Measurements from ENCODE around the gene TEAD2. TPM values are rescaled to one million over a fixed set of nuclear protein-coding genes. Genes with fewer than 3 reads are reported as not detected.
A peak's percentile ranks its signal among the peaks of the same experiment; 100 is the strongest.
"Not testable (repeated sequence)": the region's sequence is repeated elsewhere in the genome, so short reads cannot be mapped to it uniquely, and the experiment has no call there.

TEAD2 gene
- total and polyA plus RNA-seq, 4 experiments from 2014 or later, result not detected

DNA sequence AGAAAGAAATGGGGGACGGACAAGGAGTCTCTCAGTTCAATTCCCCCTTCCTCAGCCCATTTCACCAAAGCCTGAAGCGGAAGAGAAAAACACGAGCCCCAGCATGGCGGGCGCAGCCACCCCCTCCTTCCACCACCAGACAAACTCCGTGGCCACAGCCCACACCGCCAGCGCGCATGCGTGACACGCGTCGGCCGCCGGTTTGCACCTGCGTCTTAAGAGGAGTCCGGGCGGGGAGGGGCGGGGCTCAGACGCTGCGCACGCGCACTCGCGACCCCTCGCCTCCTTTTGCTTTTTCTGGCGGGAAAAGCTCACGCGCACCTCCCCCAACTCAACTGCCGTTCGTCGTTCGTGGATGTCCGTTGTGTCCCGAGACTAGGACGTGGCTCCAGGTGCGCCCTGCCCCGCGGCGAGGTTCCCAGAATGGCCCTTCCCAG lies 25.7 kb upstream of the TEAD2 start, which contains the start of gene KASH5:
KASH5 (plus strand) TSS at position 314 of the 437 bp plus-strand sequence. CDS start 2,635 bp downstream, outside the sequence.
- ChIA-PET CTCF (ENCODE audit: partially characterized antibody) (interaction anchor here (1.1 to 1.4 kb wide), 2 partner anchors 86 to 162 kb away, joined by 3 to 6 read pairs; partner anchors contain the start of gene FLT3LG), POLR2A (ENCODE audit: partially characterized antibody) (interaction anchor here (0.7 to 2.1 kb wide), 4 partner anchors 53 to 162 kb away, joined by 4 to 10 read pairs (median 5); partner anchors contain the start of genes CD37 and PIH1D1)
- H3K9me3 Mint-ChIP-seq, result peaks cover 0 to 1% (median 0%) of the 10 kb centered on the region in 8 donors
- peak; percentile 67 to 92 (median 82) for DNase-seq
- no peak within 1 kb of the TSS for H3K4me3 ChIP-seq (ENCODE audit: low read length in 2 of 2)
- H3K4me1 ChIP-seq (ENCODE audit: insufficient read depth, low read length), result peaks cover 21% of the 10 kb centered on the region
- H3K4me3 Mint-ChIP-seq, result peak within 1 kb of the TSS in 7 of 8 donors; percentile 4 to 71 (median 47)
- H3K27ac Mint-ChIP-seq, result peak within 1 kb of the TSS in 5 of 7 donors; percentile 25 to 83 (median 62)
- H3K27me3 ChIP-seq (ENCODE audit: insufficient read depth, low read length), result no peaks in the 10 kb centered on the region
- peaks cover 0 to 1% of the 10 kb centered on the region in 2 donors for H3K36me3 Mint-ChIP-seq
- no peak within 1 kb of the TSS for H3K27ac ChIP-seq (ENCODE audit: low read depth, low read length)
- intact Hi-C loops (cut with micrococcal nuclease), result loop anchor here (1.0 to 2.0 kb wide), 2 partner anchors 25 to 292 kb away; partner anchors contain the start of genes DKKL1 and TEAD2
- peaks cover 0 to 4% of the 10 kb centered on the region in 2 donors for H3K27me3 Mint-ChIP-seq
- peaks cover 8 to 21% (median 11%) of the 10 kb centered on the region in 4 donors for H3K4me1 Mint-ChIP-seq
- H3K9me3 ChIP-seq (ENCODE audit: control insufficient read depth in 1 of 2, low read length in 2 of 2), result no peaks in the 10 kb centered on the region
- H3K36me3 ChIP-seq (ENCODE audit: insufficient read depth, low read length), result no peaks in the 10 kb centered on the region

DNA sequence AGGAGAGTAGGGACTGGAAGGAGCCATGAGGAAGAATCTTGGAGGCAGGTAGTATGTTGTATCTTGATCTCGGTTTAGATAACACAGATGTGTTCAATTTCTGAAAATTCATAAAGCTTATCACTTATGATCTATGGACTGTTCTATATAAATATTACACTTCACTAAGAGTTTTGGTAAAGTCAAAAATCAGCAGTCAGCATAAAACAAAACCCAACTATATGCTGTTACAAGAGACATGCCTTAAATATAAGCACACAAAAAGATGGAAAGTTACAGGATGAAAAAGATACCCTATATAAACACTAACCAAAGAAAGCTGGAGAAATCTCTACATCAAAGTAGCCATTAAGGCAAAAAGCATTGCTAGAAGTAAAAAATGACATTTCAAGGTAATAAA lies 21.4 kb upstream of the TEAD2 start:
- intact Hi-C loops (cut with micrococcal nuclease), result no loop called here
- Histone ChIP-seq H3K9me3 (ENCODE audit: control insufficient read depth in 1 of 2, low read length in 2 of 2) (peaks cover 0 to 4% of the 10 kb centered on the region in 2 donors), H3K27me3 (ENCODE audit: insufficient read depth, low read length) (no peaks in the 10 kb centered on the region), H3K36me3 (ENCODE audit: insufficient read depth, low read length) (no peaks in the 10 kb centered on the region), H3K4me3 (ENCODE audit: low read length in 2 of 2) (no peak overlapping the region), H3K4me1 (ENCODE audit: insufficient read depth, low read length) (peaks cover 11% of the 10 kb centered on the region), H3K27ac (ENCODE audit: low read depth, low read length) (no peak overlapping the region)
- H3K36me3 Mint-ChIP-seq, result peaks cover 0 to 1% of the 10 kb centered on the region in 2 donors
- peaks cover 0 to 5% of the 10 kb centered on the region in 2 donors for H3K27me3 Mint-ChIP-seq
- ChIA-PET POLR2A (ENCODE audit: partially characterized antibody) (interaction anchor here (1.0 kb wide), 1 partner anchor 48 kb away, joined by 3 read pairs; the partner anchor contains the start of gene CD37), CTCF (ENCODE audit: partially characterized antibody) (interaction anchor here (0.8 to 1.1 kb wide), 2 partner anchors 8 to 90 kb away, joined by 3 read pairs; no protein-coding TSS in a partner anchor)
- DNase-seq, result no peak
- peaks cover 0 to 11% (median 8%) of the 10 kb centered on the region in 8 donors for H3K9me3 Mint-ChIP-seq
- no peak overlapping the region for H3K27ac Mint-ChIP-seq
- no peak overlapping the region for H3K4me3 Mint-ChIP-seq
- peaks cover 0 to 11% (median under 1%) of the 10 kb centered on the region in 4 donors for H3K4me1 Mint-ChIP-seq

DNA sequence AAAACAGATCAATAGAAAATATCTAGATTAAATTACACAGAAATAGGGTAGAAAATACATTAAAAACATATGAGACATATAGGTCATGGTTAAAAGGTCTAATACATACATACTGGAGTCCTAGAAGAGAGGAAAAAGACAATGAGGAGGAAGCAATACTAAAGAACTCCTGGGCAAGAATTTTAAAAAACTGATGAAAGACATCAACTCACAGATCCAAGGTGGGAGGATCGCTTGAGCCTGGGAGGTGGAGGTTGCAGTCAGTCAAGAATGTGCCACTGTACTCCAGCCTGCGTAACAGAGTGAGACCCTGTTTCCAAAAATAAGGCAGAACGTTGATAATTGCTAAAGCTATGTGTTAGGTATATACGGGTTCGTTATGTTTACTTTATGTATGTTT lies 20.4 kb upstream of the TEAD2 start:
- intact Hi-C loops (cut with micrococcal nuclease), result no loop called here
- H3K27ac Mint-ChIP-seq, result no peak overlapping the region
- peaks cover 0 to 11% (median 8%) of the 10 kb centered on the region in 8 donors for H3K9me3 Mint-ChIP-seq
- ChIA-PET CTCF (ENCODE audit: partially characterized antibody) (interaction anchor here (0.6 kb wide), 1 partner anchor 88 kb away, joined by 3 read pairs; no protein-coding TSS in a partner anchor), POLR2A (ENCODE audit: partially characterized antibody) (interaction anchor here (1.0 kb wide), 1 partner anchor 47 kb away, joined by 3 read pairs; the partner anchor contains the start of gene CD37)
- peaks cover 0 to 5% (median 0%) of the 10 kb centered on the region in 4 donors for H3K4me1 Mint-ChIP-seq
- no peaks in the 10 kb centered on the region for H3K27me3 ChIP-seq (ENCODE audit: insufficient read depth, low read length)
- H3K36me3 Mint-ChIP-seq, result peaks cover 0 to 1% of the 10 kb centered on the region in 2 donors
- no peak overlapping the region for H3K27ac ChIP-seq (ENCODE audit: low read depth, low read length)
- no peak for DNase-seq
- H3K9me3 ChIP-seq (ENCODE audit: control insufficient read depth in 1 of 2, low read length in 2 of 2), result peaks cover 0 to 4% of the 10 kb centered on the region in 2 donors
- H3K4me1 ChIP-seq (ENCODE audit: insufficient read depth, low read length), result peaks cover 3% of the 10 kb centered on the region
- peak overlapping the region in 1 of 8 donors; percentile 17 for H3K4me3 Mint-ChIP-seq
- no peaks in the 10 kb centered on the region for H3K36me3 ChIP-seq (ENCODE audit: insufficient read depth, low read length)
- H3K27me3 Mint-ChIP-seq, result peaks cover 2 to 5% of the 10 kb centered on the region in 2 donors
- H3K4me3 ChIP-seq (ENCODE audit: low read length in 2 of 2), result no peak overlapping the region

DNA sequence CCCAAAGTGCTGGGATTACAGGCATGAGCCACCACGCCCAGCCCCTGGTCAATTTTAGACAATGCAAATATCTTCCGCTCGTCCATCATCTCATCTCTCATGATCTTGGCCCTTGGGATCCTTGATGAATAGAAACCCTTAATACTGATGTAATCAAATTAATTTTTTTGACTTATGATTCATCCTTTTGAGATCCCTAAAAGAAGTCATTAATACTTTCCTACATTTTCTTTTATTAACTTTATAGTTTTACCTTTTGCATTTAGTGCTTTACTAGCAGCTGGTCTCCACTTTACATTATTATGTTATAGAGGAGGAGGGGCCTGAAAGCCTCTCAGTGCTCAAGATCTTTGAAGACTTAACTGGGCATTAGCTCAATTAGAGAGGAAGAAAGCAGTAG lies 18.2 kb upstream of the TEAD2 start:
- POLR2A ChIA-PET (ENCODE audit: partially characterized antibody), result no interaction called here
- Mint-ChIP-seq H3K27me3 (peaks cover 6 to 7% of the 10 kb centered on the region in 2 donors), H3K4me1 (no peaks in the 10 kb centered on the region)

DNA sequence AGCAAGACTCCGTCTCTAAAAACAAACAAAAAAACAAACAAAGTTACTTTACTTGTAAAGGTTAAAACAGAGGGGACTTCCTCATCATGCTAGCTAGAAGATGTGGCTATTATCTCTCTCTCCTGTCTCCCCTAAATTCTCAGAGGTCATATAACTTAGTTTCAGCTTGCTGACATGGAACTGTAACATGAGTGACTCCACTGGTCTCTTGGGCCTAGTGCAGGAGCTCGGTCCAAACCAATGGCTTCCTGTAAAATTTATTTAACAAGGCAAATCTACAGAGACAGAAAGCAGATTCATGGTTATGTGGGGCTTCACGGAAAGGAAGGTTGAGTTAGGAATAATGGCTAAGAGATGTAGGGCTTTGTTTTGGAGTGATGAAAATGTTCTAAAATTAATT lies 16.3 kb upstream of the TEAD2 start:
- CTCF ChIA-PET (ENCODE audit: partially characterized antibody), result interaction anchor here (1.0 kb wide), 1 partner anchor 45 kb away, joined by 4 read pairs; no protein-coding TSS in a partner anchor
- no peak overlapping the region for H3K27ac Mint-ChIP-seq

More for the DNA sequence above, 18.2 kb upstream of the TEAD2 start:
- no peaks in the 10 kb centered on the region for H3K36me3 ChIP-seq (ENCODE audit: insufficient read depth, low read length)
- Mint-ChIP-seq H3K36me3 (peaks cover 0 to 1% of the 10 kb centered on the region in 2 donors), H3K9me3 (peaks cover 0 to 11% (median 8%) of the 10 kb centered on the region in 8 donors), H3K4me3 (no peak overlapping the region), H3K27ac (no peak overlapping the region)
- no peak overlapping the region for H3K27ac ChIP-seq (ENCODE audit: low read depth, low read length)
- H3K4me3 ChIP-seq (ENCODE audit: low read length in 2 of 2), result no peak overlapping the region
- H3K27me3 ChIP-seq (ENCODE audit: insufficient read depth, low read length), result no peaks in the 10 kb centered on the region
- intact Hi-C loops (cut with micrococcal nuclease), result no loop called here
- H3K4me1 ChIP-seq (ENCODE audit: insufficient read depth, low read length), result no peaks in the 10 kb centered on the region
- DNase-seq, result no peak
- CTCF ChIA-PET (ENCODE audit: partially characterized antibody), result interaction anchor here (1.8 kb wide), 1 partner anchor 90 kb away, joined by 6 read pairs; no protein-coding TSS in a partner anchor
- peaks cover 0 to 4% of the 10 kb centered on the region in 2 donors for H3K9me3 ChIP-seq (ENCODE audit: control insufficient read depth in 1 of 2, low read length in 2 of 2)

DNA sequence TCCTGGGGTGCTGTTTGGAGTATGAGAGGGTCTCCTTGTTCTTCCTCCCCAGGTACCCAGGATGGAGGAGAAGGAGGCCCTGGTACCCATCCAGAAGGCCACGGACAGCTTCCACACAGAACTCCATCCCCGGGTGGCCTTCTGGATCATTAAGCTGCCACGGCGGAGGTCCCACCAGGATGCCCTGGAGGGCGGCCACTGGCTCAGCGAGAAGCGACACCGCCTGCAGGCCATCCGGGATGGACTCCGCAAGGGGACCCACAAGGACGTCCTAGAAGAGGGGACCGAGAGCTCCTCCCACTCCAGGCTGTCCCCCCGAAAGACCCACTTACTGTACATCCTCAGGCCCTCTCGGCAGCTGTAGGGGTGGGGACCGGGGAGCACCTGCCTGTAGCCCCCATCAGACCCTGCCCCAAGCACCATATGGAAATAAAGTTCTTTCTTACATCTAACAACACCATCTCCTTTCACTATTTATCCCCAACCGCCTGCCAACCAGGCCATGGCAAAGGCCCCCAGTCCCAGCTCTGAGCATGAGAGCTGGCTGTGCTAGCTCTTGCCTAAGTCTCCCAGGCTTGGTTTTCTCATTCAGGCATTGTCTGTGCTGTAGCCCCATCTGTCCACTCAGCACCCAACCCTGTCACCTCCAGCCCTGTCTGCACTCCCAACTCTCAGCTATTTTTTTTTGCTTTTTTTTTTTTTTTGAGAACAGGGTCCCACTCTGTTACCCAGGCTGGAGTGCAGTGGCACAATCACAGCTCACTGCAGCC lies 12.6 kb upstream of the TEAD2 start:
- H3K4me3 ChIP-seq (ENCODE audit: low read length in 2 of 2), result no peak overlapping the region
- H3K27ac ChIP-seq (ENCODE audit: low read depth, low read length), result no peak overlapping the region
- Mint-ChIP-seq H3K4me3 (no peak overlapping the region), H3K4me1 (no peaks in the 10 kb centered on the region), H3K27ac (peak overlapping the region in 1 of 7 donors; percentile 63), H3K27me3 (peaks cover 4 to 10% of the 10 kb centered on the region in 2 donors), H3K9me3 (peaks cover 0 to 2% (median 0%) of the 10 kb centered on the region in 8 donors), H3K36me3 (no peaks in the 10 kb centered on the region)
- H3K4me1 ChIP-seq (ENCODE audit: insufficient read depth, low read length), result no peaks in the 10 kb centered on the region
- no peaks in the 10 kb centered on the region for H3K36me3 ChIP-seq (ENCODE audit: insufficient read depth, low read length)
- intact Hi-C loops (cut with micrococcal nuclease), result no loop called here
- H3K9me3 ChIP-seq (ENCODE audit: control insufficient read depth in 1 of 2, low read length in 2 of 2), result peaks cover 0 to under 1% of the 10 kb centered on the region in 2 donors
- ChIA-PET CTCF (ENCODE audit: partially characterized antibody) (interaction anchor here (0.6 to 1.9 kb wide), 3 partner anchors 9 to 172 kb away, joined by 3 to 5 read pairs (median 3); no protein-coding TSS in a partner anchor), POLR2A (ENCODE audit: partially characterized antibody) (no interaction called here)
- no peaks in the 10 kb centered on the region for H3K27me3 ChIP-seq (ENCODE audit: insufficient read depth, low read length)
- DNase-seq, result no peak

More for the DNA sequence above, 16.3 kb upstream of the TEAD2 start:
- Histone ChIP-seq H3K36me3 (ENCODE audit: insufficient read depth, low read length) (no peaks in the 10 kb centered on the region), H3K4me3 (ENCODE audit: low read length in 2 of 2) (no peak overlapping the region), H3K4me1 (ENCODE audit: insufficient read depth, low read length) (no peaks in the 10 kb centered on the region), H3K27me3 (ENCODE audit: insufficient read depth, low read length) (no peaks in the 10 kb centered on the region), H3K9me3 (ENCODE audit: control insufficient read depth in 1 of 2, low read length in 2 of 2) (peaks cover 0 to 4% of the 10 kb centered on the region in 2 donors), H3K27ac (ENCODE audit: low read depth, low read length) (no peak overlapping the region)
- Mint-ChIP-seq H3K27me3 (peaks cover 4 to 6% of the 10 kb centered on the region in 2 donors), H3K36me3 (peaks cover 0 to under 1% of the 10 kb centered on the region in 2 donors), H3K4me1 (no peaks in the 10 kb centered on the region), H3K4me3 (no peak overlapping the region), H3K9me3 (peaks cover 0 to 11% (median 8%) of the 10 kb centered on the region in 8 donors)
- no peak for DNase-seq
- intact Hi-C loops (cut with micrococcal nuclease), result no loop called here
- POLR2A ChIA-PET (ENCODE audit: partially characterized antibody), result no interaction called here

DNA sequence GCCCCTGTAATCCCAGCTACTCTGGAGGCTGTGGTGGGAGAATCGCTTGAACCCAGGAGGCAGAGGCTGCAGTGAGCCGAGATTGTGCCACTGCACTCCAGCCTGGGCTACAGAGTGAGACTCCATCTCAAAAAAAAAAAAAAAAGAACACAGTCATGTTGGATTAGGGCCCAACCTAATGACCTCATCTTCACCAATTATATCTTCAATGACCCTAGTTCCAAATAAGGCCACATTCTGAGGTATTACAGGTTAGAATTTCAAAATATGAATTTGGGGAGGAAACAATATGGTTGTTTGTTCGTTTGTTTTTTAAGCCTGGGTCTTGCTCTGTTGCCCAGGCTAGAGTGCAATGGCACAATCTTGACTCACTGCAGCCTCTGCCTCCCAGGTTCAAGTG lies 11.0 kb upstream of the TEAD2 start:
- H3K9me3 Mint-ChIP-seq, result peaks cover 0 to 12% (median 6%) of the 10 kb centered on the region in 8 donors
- H3K4me3 Mint-ChIP-seq; intact Hi-C loops (cut with micrococcal nuclease); H3K4me1 Mint-ChIP-seq; H3K36me3 Mint-ChIP-seq; H3K27ac ChIP-seq (ENCODE audit: low read depth, low read length); H3K9me3 ChIP-seq (ENCODE audit: control insufficient read depth in 1 of 2, low read length in 2 of 2); H3K27me3 Mint-ChIP-seq; H3K27me3 ChIP-seq (ENCODE audit: insufficient read depth, low read length); POLR2A ChIA-PET (ENCODE audit: partially characterized antibody); H3K4me1 ChIP-seq (ENCODE audit: insufficient read depth, low read length); H3K27ac Mint-ChIP-seq; H3K36me3 ChIP-seq (ENCODE audit: insufficient read depth, low read length); DNase-seq; H3K4me3 ChIP-seq (ENCODE audit: low read length in 2 of 2): not testable (repeated sequence)
- CTCF ChIA-PET (ENCODE audit: partially characterized antibody), result interaction anchor here (1.1 kb wide), 1 partner anchor 276 kb away, joined by 3 read pairs; no protein-coding TSS in a partner anchor

All from CD4-positive, alpha-beta memory T cell (primary cell).